NCI-H82 treated with DMSO at 0.1 percent for 48 hours (cell line): ENCODE data around the gene OR10K1.
"Not testable (repeated sequence)": the region's sequence is repeated elsewhere in the genome, so short reads cannot be mapped to it uniquely, and the experiment has no call there.

ENCODE experiments used
- DNase-seq: peaks from one replicate; lab custom pipeline; 2025; ENCODE audit not compliant: unreplicated experiment; lab: John Stamatoyannopoulos, UW

The OR10K1 gene

GRCh38 chr1:158461534-158461933 is at the start of gene OR10K1:
Gene OR10K1, plus strand, starts transcription at chr1:158461834. Its CDS starts 3,728 bp downstream, at chr1:158465562.
- DNase-seq = no peak

GRCh38 chr1:158414651-158415345 is 46.8 kb upstream of the OR10K1 start:
- no peak for DNase-seq

- no peak for DNase-seq
These were observed 44.0 kb upstream of the OR10K1 start for GRCh38 chr1:158417586-158417985.

GRCh38 chr1:158422212-158422611 is 39.4 kb upstream of the OR10K1 start:
- DNase-seq = no peak

- no peak for DNase-seq
These were observed 36.6 kb upstream of the OR10K1 start for GRCh38 chr1:158425027-158425426.

- DNase-seq = no peak
These were observed 35.5 kb upstream of the OR10K1 start, which contains the start of gene OR10K2 for GRCh38 chr1:158426137-158426536. Gene OR10K2, minus strand, starts transcription at chr1:158426237. Its CDS starts 5,371 bp downstream, at chr1:158420866.

- DNase-seq = not testable (repeated sequence)
These were observed 31.5 kb upstream of the OR10K1 start for GRCh38 chr1:158430163-158430562.

GRCh38 chr1:158434741-158435140 is 26.9 kb upstream of the OR10K1 start:
- no peak for DNase-seq

- DNase-seq = no peak
These were observed 16.3 kb upstream of the OR10K1 start for GRCh38 chr1:158445376-158445775.

GRCh38 chr1:158454537-158454936 is 7.1 kb upstream of the OR10K1 start:
- no peak for DNase-seq

- no peak for DNase-seq
These were observed 4.4 kb upstream of the OR10K1 start for GRCh38 chr1:158457246-158457645.

- no peak for DNase-seq
These were observed 3.4 kb upstream of the OR10K1 start for GRCh38 chr1:158458263-158458662.

- no peak for DNase-seq
These were observed 10.3 kb downstream of the OR10K1 start, which contains the start of gene OR10R2 for GRCh38 chr1:158471920-158472319. Gene OR10R2, plus strand, starts transcription at chr1:158472220. Its CDS starts 106 bp downstream, at chr1:158472326.

GRCh38 chr1:158485455-158485854 is 23.8 kb downstream of the OR10K1 start:
- DNase-seq = no peak

- no peak for DNase-seq
These were observed 29.7 kb downstream of the OR10K1 start for GRCh38 chr1:158491316-158491715.

- no peak for DNase-seq
These were observed 31.4 kb downstream of the OR10K1 start for GRCh38 chr1:158493054-158493453.

- DNase-seq = no peak
These were observed 33.2 kb downstream of the OR10K1 start for GRCh38 chr1:158494796-158495195.

GRCh38 chr1:158496374-158496773 is 34.7 kb downstream of the OR10K1 start:
- DNase-seq = no peak

- DNase-seq = no peak
These were observed 44.8 kb downstream of the OR10K1 start for GRCh38 chr1:158506369-158506987.

GRCh38 chr1:158507511-158507910 is 45.9 kb downstream of the OR10K1 start:
- no peak for DNase-seq

GRCh38 chr1:158509471-158510156 is 48.0 kb downstream of the OR10K1 start:
- no peak for DNase-seq

GRCh38 chr1:158516966-158517365 is 55.3 kb downstream of the OR10K1 start:
- DNase-seq = no peak
